ENCODE data around the gene CCDC196.

Gene CCDC196

DNA sequence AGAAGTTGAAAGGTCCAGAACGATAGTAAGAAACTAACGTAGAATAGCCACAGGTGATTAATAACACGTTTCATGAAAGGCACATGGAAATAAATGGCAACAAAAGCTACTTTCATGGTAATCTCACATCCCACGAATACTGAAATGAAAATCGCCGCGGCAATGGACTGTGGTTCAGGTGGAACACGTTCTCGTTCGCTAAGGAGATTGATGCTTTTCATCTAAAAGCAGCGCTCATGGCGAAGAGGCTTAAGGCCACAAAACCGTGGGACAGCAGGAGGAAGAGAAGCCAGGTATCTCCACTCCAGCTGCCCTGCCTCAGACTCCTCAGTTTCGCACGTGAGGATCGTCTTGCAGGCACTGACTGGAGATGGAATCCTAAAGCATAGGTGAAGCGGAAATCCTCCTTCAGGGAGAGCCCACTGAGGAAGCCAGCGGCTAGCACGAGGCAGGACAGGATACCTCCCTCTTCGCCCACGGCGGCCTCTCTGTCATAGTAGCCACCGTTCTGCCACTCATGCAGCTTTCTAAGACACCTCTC lies 21.1 kb downstream of the CCDC196 start:
- peak overlapping the region; percentile 94 for H3K27ac ChIP-seq

DNA sequence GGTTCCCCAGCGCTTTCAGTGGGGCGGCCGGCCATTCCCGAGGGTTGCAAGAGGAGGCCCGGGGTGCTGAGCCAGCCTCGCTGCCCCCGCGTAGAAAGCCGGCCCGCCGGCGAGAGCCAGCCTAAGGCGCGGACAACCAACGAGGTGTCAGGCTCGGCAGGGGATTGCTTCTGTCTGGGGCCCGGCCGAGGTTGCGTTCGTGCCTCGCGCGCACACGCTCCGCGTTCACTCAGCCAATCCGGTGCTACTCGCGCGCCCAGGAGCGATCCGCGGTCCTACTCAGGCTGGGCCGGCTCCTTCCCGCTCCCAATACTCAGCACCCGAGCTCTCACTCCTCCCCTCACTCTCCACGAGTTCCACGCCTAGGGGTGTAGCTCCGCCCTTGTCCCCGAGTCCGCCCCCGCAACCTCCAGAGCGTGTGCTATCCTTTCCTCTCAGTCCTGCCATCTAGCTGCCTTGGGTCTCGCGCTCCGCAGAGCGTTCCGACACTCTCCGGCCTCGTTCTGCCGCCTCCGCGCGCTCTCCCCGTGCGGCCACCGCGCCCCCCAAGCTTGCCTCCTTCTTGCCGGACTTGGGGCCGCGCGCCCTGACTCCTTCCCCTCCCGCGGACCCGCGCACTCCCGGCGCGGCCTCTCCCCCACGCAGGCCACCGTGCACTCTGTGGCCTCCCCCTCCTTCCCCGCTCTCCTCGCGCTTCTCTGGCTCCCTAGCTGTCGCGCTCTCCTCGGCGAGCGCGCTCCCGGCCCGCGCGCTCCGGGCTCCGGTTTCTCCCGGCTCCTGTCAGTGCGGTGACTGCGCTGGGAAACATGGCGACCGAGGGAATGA lies 21.8 kb downstream of the CCDC196 start, which contains the start of gene GPHN:
Gene GPHN, plus strand, starts transcription at position 426 of the 825 bp plus-strand sequence.
- peak within 1 kb of the TSS; percentile 94 for H3K27ac ChIP-seq
- TF ChIP-seq CTCF (conservative IDR thresholded peaks at IDR 0.05) = peak; percentile 27

More for the DNA sequence above, 21.1 kb downstream of the CCDC196 start:
- TF ChIP-seq CTCF (conservative IDR thresholded peaks at IDR 0.05) = no peak

GRCh38 chr14:66508547-66508845 lies 22.3 kb downstream of the CCDC196 start:
- peak overlapping the region; percentile 94 for H3K27ac ChIP-seq

GRCh38 chr14:66508846-66509621 lies 22.9 kb downstream of the CCDC196 start:
- peak overlapping the region; percentile 94 for H3K27ac ChIP-seq
- TF ChIP-seq CTCF (conservative IDR thresholded peaks at IDR 0.05) = no peak

More at GRCh38 chr14:66508547-66508845, 22.3 kb downstream of the CCDC196 start:
- no peak for TF ChIP-seq CTCF (conservative IDR thresholded peaks at IDR 0.05)

GRCh38 chr14:66509874-66510273 lies 23.7 kb downstream of the CCDC196 start:
- TF ChIP-seq CTCF (conservative IDR thresholded peaks at IDR 0.05) = no peak
- H3K27ac ChIP-seq = peak overlapping the region; percentile 94; the same call in 1 of the 2 replicates

GRCh38 chr14:66511849-66512248 lies 25.7 kb downstream of the CCDC196 start:
- TF ChIP-seq CTCF (conservative IDR thresholded peaks at IDR 0.05) = no peak
- H3K27ac ChIP-seq = no peak overlapping the region

DNA sequence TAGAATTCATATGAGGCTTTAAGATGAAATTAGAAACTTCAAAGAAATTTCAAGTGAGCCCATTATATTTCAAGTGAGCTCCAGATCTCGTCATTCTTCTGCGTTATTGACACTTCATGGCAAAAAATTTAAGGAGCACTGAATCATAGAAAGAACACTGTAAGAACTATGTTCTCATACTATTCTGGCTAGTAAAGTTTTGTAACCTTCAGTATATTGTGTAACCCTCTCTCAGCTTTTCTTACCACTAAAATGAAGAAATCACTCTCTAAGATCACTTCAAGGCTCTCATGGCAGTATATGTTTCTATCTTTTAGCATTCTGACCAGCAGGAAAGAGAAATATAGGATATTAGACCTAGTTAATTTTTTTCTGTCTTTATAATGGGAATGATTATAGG lies 28.0 kb downstream of the CCDC196 start:
- H3K27ac ChIP-seq = no peak overlapping the region
- no peak for TF ChIP-seq CTCF (conservative IDR thresholded peaks at IDR 0.05)

Measured in VCaP (cell line).